NT2/D1 (cell line): ENCODE measurements around the gene CD109.

Source experiments
- SUZ12 ChIP-seq: IDR thresholded peaks from 2 replicates; pipeline ENCODE4 v1.6.1; 2011; ENCODE audit not compliant: insufficient read length, insufficient read depth; ENCODE audit errors: extremely low read depth
- YY1 ChIP-seq: IDR thresholded peaks from 2 replicates; pipeline ENCODE4 v1.6.1; 2011; ENCODE audit not compliant: insufficient read length, insufficient read depth
- ZNF274 ChIP-seq: IDR thresholded peaks from 2 replicates; pipeline ENCODE4 v1.6.1; 2011; ENCODE audit warnings: mild to moderate bottlenecking, low read depth, low read length

DNA sequence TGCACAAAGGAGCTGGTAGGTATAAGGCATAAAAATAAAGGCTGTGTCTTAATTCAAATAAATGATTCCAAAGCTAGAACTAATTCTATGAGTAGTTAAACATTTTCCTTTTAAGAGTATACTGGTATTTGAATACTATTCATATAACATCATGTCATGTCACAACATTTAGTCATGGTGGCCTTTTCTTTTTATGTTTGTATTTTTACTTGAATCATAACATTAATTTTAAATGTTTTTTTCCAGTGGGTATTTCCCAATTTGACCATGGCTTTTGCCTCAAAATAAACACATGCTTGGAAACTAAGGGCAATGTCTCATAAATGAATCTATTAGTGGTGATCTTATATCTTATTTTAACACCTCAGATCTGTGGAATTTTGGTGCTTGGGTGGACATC, 177.1 kb downstream of the CD109 start:
- TF ChIP-seq ZNF274, result no peak
- no peak for TF ChIP-seq YY1
- no peak for TF ChIP-seq SUZ12
